Endodermal cell (in vitro differentiated cells): ENCODE data around the gene SCGB1D1. TPM values are rescaled to one million over a fixed set of nuclear protein-coding genes. Genes with fewer than 3 reads are reported as not detected.

Experiments used
- DNase-seq: peaks from one replicate; pipeline ENCODE4 v3.0.0-alpha.2; 2017
- H3K27ac ChIP-seq: 2 replicates; pipeline ENCODE4 v1.5.1; 2013; ENCODE audit warnings: mild to moderate bottlenecking, low read depth, low read length, moderate library complexity
- H3K27me3 ChIP-seq: 2 replicates; pipeline ENCODE4 v1.6.1; 2013; ENCODE audit warnings: mild to moderate bottlenecking, low read length, moderate library complexity; ENCODE audit not compliant: insufficient read depth, control insufficient read depth, poor library complexity, severe bottlenecking
- H3K36me3 ChIP-seq: 2 replicates; pipeline ENCODE4 v1.7.0; 2013; ENCODE audit warnings: mild to moderate bottlenecking, low read length, moderate library complexity; ENCODE audit not compliant: control insufficient read depth, insufficient read depth
- H3K4me1 ChIP-seq: one replicate; pipeline ENCODE4 v1.7.0; 2013; ENCODE audit warnings: low read length; ENCODE audit not compliant: control insufficient read depth, insufficient read depth
- H3K4me3 ChIP-seq: 2 replicates; pipeline ENCODE4 v1.5.1; 2013; ENCODE audit warnings: mild to moderate bottlenecking, low read length, moderate library complexity
- H3K9ac ChIP-seq: 2 replicates; pipeline ENCODE4 v1.6.1; 2013; ENCODE audit warnings: mild to moderate bottlenecking, low read length, moderate library complexity; ENCODE audit not compliant: poor library complexity, severe bottlenecking; ENCODE audit errors: extremely low read depth
- H3K9me3 ChIP-seq: 2 replicates; pipeline ENCODE4 v1.6.1; 2013; ENCODE audit warnings: mild to moderate bottlenecking, low read length, moderate library complexity; ENCODE audit not compliant: control insufficient read depth
- H3K27ac Mint-ChIP-seq: 2 replicates; pipeline ENCODE4 v1.8.0; 2020; ENCODE audit warnings: mixed read lengths
- H3K27me3 Mint-ChIP-seq: 2 replicates; pipeline ENCODE4 v1.8.0; 2021; ENCODE audit warnings: mild to moderate bottlenecking, mixed read lengths; ENCODE audit not compliant: insufficient read depth
- H3K36me3 Mint-ChIP-seq: 2 replicates; pipeline ENCODE4 v1.8.0; 2020; ENCODE audit warnings: low read depth, mixed read lengths
- H3K4me1 Mint-ChIP-seq: 2 replicates; pipeline ENCODE4 v1.8.0; 2020; ENCODE audit warnings: mixed read lengths
- H3K4me3 Mint-ChIP-seq: 2 replicates; pipeline ENCODE4 v1.8.0; 2020; ENCODE audit warnings: mild to moderate bottlenecking, moderate library complexity, mixed read lengths
- H3K9me3 Mint-ChIP-seq: 2 replicates; pipeline ENCODE4 v1.8.0; 2020; ENCODE audit warnings: mild to moderate bottlenecking, mixed read lengths
- WGBS, 2 experiments: methylation state at CpG; one replicate each; pipeline versions ENCODE4 v1.1.5 to v1.1.7; 2013; ENCODE audit warnings: missing lambda C conversion rate in 2 of 2, mixed read lengths in 1 of 2; ENCODE audit not compliant: insufficient coverage in 1 of 2, insufficient read length in 1 of 2; 5-methylcytosine and 5-hydroxymethylcytosine counted together
- total RNA-seq, 2 donors: library from RNA; stranded (reverse); fragmentation: NEBNext Ultra II Directional in 1 of 2; extraction: Animal tissue kit (Norgen Biotek cat#: 25700) in 1 of 2; gene quantifications; 2 replicates in 1 of 2; 3 replicates in 1 of 2; pipeline ENCODE4 v1.2.1, GENCODE V29; 2021
- TF ChIP-seq, protein P1 (sequence below): fragments of 200-600 bp; sonication (generic); conservative IDR thresholded peaks from 2 replicates; pipeline ENCODE4 v1.5.0; 2021; ENCODE audit warnings: antibody characterized with exemption, mild to moderate bottlenecking

Gene SCGB1D1
- total RNA-seq, 2 donors from 2014 or later, result not detected

GRCh38 chr11:62147545-62147944 is 42.5 kb upstream of the SCGB1D1 start:
- H3K9me3 ChIP-seq, result no peaks in the 10 kb centered on the region
- H3K36me3 Mint-ChIP-seq, result peaks cover 68% of the 10 kb centered on the region
- H3K27ac Mint-ChIP-seq, result peak overlapping the region; percentile 14
- H3K4me1 Mint-ChIP-seq, result no peaks in the 10 kb centered on the region
- no peak overlapping the region for H3K9ac ChIP-seq
- no peaks in the 10 kb centered on the region for H3K4me1 ChIP-seq
- H3K4me3 ChIP-seq, result no peak overlapping the region
- no peak overlapping the region for H3K27ac ChIP-seq
- H3K36me3 ChIP-seq, result peaks cover 56% of the 10 kb centered on the region
- TF ChIP-seq, protein P1, sequence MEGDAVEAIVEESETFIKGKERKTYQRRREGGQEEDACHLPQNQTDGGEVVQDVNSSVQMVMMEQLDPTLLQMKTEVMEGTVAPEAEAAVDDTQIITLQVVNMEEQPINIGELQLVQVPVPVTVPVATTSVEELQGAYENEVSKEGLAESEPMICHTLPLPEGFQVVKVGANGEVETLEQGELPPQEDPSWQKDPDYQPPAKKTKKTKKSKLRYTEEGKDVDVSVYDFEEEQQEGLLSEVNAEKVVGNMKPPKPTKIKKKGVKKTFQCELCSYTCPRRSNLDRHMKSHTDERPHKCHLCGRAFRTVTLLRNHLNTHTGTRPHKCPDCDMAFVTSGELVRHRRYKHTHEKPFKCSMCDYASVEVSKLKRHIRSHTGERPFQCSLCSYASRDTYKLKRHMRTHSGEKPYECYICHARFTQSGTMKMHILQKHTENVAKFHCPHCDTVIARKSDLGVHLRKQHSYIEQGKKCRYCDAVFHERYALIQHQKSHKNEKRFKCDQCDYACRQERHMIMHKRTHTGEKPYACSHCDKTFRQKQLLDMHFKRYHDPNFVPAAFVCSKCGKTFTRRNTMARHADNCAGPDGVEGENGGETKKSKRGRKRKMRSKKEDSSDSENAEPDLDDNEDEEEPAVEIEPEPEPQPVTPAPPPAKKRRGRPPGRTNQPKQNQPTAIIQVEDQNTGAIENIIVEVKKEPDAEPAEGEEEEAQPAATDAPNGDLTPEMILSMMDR, result peak; percentile 49
- no peaks in the 10 kb centered on the region for H3K27me3 ChIP-seq
- 92 to 94% methylated on average over 12 of the region's 12 CpGs for WGBS, 2 experiments
- DNase-seq, result peak; percentile 48
- no peaks in the 10 kb centered on the region for H3K9me3 Mint-ChIP-seq
- H3K27me3 Mint-ChIP-seq, result no peaks in the 10 kb centered on the region
- H3K4me3 Mint-ChIP-seq, result no peak overlapping the region

- TF ChIP-seq, protein P1, result no peak
- WGBS, 2 experiments, result 90 to 97% methylated on average over 5 to 9 of the region's 10 CpGs
- peak; percentile 28 for DNase-seq
- H3K27me3 Mint-ChIP-seq, result no peaks in the 10 kb centered on the region
- H3K36me3 ChIP-seq, result peaks cover 60% of the 10 kb centered on the region
- no peaks in the 10 kb centered on the region for H3K27me3 ChIP-seq
- H3K27ac Mint-ChIP-seq, result no peak overlapping the region
- H3K36me3 Mint-ChIP-seq, result peaks cover 69% of the 10 kb centered on the region
- no peak overlapping the region for H3K4me3 ChIP-seq
- H3K9me3 Mint-ChIP-seq, result no peaks in the 10 kb centered on the region
- no peak overlapping the region for H3K9ac ChIP-seq
- H3K4me3 Mint-ChIP-seq, result no peak overlapping the region
- H3K27ac ChIP-seq, result no peak overlapping the region
- H3K4me1 ChIP-seq, result no peaks in the 10 kb centered on the region
- no peaks in the 10 kb centered on the region for H3K9me3 ChIP-seq
- no peaks in the 10 kb centered on the region for H3K4me1 Mint-ChIP-seq
Measured at GRCh38 chr11:62148271-62148980, 41.6 kb upstream of the SCGB1D1 start.

GRCh38 chr11:62149986-62150886 is 39.8 kb upstream of the SCGB1D1 start:
- Histone ChIP-seq H3K9ac (no peak overlapping the region), H3K36me3 (peaks cover 48% of the 10 kb centered on the region), H3K27me3 (no peaks in the 10 kb centered on the region), H3K9me3 (no peaks in the 10 kb centered on the region), H3K4me1 (no peaks in the 10 kb centered on the region), H3K4me3 (no peak overlapping the region), H3K27ac (no peak overlapping the region)
- 93 to 95% methylated on average over 9 to 17 of the region's 17 CpGs for WGBS, 2 experiments
- Mint-ChIP-seq H3K4me3 (no peak overlapping the region), H3K9me3 (no peaks in the 10 kb centered on the region), H3K36me3 (peaks cover 65% of the 10 kb centered on the region), H3K27me3 (no peaks in the 10 kb centered on the region), H3K4me1 (no peaks in the 10 kb centered on the region), H3K27ac (no peak overlapping the region)
- TF ChIP-seq, protein P1, result no peak
- DNase-seq, result peak; percentile 30
